ENCODE results near the gene TNFRSF6B. TPM values are rescaled to one million over a fixed set of nuclear protein-coding genes. Genes with fewer than 3 reads are reported as not detected.

Gene TNFRSF6B
- total RNA-seq, 1 experiment from 2014 or later: 1.9 TPM

DNA sequence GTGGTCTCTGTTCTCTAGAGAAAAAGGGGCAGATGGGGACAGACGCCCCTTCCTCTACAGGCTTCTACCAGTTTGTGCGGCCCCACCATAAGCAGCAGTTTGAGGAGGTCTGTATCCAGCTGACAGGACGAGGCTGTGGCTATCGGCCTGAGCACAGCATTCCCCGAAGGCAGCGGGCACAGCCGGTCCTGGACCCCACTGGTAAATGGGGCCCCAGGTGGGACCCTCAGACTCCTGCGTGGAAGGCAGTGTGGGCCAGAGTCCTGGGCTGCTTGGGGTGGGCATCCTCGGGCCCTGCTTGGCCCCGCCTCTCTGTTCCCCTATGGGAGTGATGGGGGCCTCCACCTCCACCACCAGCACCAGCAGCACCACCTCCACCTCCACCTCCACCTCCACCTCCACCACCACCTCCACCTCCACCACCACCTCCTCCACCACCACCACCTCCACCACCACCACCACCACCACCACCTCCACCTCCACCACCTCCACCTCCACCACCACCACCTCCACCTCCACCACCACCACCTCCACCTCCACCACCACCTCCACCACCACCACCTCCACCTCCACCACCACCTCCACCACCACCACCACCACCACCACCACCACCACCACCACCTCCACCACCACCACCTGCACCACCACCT, 3.2 kb upstream of the TNFRSF6B start:
- no peak for DNase-seq (ENCODE audit: low read depth in 1 of 2, low spot score in 2 of 2)
- Histone ChIP-seq H3K27ac (no peak overlapping the region), H3K36me3 (peaks cover 56% of the 10 kb centered on the region)

DNA sequence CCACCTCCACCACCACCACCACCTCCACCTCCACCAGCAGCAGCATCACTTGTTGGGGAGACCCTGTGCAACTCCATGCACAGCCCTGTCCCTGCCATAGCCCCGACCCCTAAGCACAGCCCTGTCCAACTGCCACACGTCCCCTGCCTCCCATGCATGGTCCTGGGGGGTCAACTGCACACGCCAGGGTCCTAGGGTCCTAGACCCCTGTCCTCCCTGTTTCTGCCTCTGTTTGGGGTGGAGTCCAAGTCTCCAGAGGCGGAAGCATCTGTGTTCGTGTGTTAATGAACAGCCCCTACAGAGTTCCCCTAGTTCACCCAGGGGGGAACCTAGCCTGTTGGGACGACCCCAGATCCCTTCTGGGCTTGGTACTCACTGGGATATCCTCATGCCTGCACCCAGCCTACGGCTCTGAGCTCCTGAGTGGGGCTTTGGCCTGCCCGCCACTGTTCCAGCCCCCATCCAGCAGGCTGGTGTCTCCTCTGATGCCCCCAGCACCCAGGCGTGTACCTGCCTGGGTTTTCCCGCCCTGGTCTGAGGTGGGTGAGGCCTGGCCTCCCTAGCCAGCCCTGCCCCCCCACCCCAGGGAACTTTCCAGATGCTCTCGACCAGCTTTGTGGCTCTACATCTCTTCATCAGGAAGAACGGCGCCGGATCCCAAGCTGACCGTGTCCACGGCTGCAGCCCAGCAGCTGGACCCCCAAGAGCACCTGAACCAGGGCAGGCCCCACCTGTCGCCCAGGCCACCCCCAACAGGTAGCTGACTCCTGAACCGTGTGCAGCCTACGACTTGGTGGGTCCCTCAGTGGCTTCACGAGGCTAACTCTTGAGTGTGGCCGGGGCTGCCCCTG, 2.5 kb upstream of the TNFRSF6B start:
- Histone ChIP-seq H3K4me3 (no peak overlapping the region), H3K9me3 (replicated peaks) (no peaks in the 10 kb centered on the region), H3K27me3 (replicated peaks) (no peaks in the 10 kb centered on the region), H3K4me1 (replicated peaks) (peaks cover 16% of the 10 kb centered on the region), H3K27ac (no peak overlapping the region), H3K36me3 (peaks cover 58% of the 10 kb centered on the region)
- no peak for DNase-seq (ENCODE audit: low read depth in 1 of 2, low spot score in 2 of 2)

More for the DNA sequence above, 3.2 kb upstream of the TNFRSF6B start:
- no peak overlapping the region for H3K4me3 ChIP-seq
- H3K4me1 ChIP-seq (replicated peaks): peaks cover 8% of the 10 kb centered on the region
- no peaks in the 10 kb centered on the region for H3K27me3 ChIP-seq (replicated peaks)
- no peaks in the 10 kb centered on the region for H3K9me3 ChIP-seq (replicated peaks)

- no peak for DNase-seq (ENCODE audit: low read depth in 1 of 2, low spot score in 2 of 2)
- Histone ChIP-seq H3K4me3 (no peak overlapping the region), H3K36me3 (peaks cover 63% of the 10 kb centered on the region), H3K4me1 (replicated peaks) (peaks cover 24% of the 10 kb centered on the region), H3K27me3 (replicated peaks) (no peaks in the 10 kb centered on the region), H3K9me3 (replicated peaks) (no peaks in the 10 kb centered on the region), H3K27ac (no peak overlapping the region)
Measured at GRCh38 chr20:63694584-63695423, 1.6 kb upstream of the TNFRSF6B start.

DNA sequence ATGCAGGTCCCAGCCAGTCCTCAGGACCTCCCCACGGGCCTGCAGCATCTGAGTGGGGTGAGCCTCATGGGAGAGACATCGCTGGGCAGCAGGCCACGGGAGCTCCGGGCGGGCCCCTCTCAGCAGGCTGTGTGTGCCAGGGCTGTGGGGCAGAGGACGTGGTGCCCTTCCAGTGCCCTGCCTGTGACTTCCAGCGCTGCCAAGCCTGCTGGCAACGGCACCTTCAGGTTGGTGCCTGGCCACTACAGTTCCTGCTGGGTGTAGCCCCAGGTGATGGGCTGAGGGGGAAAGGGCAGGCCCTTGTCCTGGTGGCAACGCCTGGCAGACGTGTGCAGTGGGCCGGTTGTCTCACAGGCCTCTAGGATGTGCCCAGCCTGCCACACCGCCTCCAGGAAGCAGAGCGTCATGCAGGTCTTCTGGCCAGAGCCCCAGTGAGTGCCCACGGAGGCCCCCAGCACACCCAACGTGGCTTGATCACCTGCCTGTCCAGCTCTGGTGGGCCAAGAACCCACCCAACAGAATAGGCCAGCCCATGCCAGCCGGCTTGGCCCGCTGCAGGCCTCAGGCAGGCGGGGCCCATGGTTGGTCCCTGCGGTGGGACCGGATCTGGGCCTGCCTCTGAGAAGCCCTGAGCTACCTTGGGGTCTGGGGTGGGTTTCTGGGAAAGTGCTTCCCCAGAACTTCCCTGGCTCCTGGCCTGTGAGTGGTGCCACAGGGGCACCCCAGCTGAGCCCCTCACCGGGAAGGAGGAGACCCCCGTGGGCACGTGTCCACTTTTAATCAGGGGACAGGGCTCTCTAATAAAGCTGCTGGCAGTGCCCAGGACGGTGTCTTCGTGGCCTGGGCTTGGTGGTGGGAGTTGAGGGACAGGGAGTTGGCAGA, 787 bp upstream of the TNFRSF6B start:
- no peak overlapping the region for H3K4me3 ChIP-seq
- peaks cover 27% of the 10 kb centered on the region for H3K4me1 ChIP-seq (replicated peaks)
- H3K27me3 ChIP-seq (replicated peaks): no peaks in the 10 kb centered on the region
- peaks cover 68% of the 10 kb centered on the region for H3K36me3 ChIP-seq
- no peak overlapping the region for H3K27ac ChIP-seq
- no peak for DNase-seq (ENCODE audit: low read depth in 1 of 2, low spot score in 2 of 2)
- H3K9me3 ChIP-seq (replicated peaks): no peaks in the 10 kb centered on the region

GRCh38 chr20:63696306-63696627, 185 bp upstream of the TNFRSF6B start:
- no peaks in the 10 kb centered on the region for H3K27me3 ChIP-seq (replicated peaks)
- peaks cover 27% of the 10 kb centered on the region for H3K4me1 ChIP-seq (replicated peaks)
- H3K4me3 ChIP-seq: no peak overlapping the region
- peaks cover 67% of the 10 kb centered on the region for H3K36me3 ChIP-seq
- no peak for DNase-seq (ENCODE audit: low read depth in 1 of 2, low spot score in 2 of 2)
- no peak overlapping the region for H3K27ac ChIP-seq
- H3K9me3 ChIP-seq (replicated peaks): no peaks in the 10 kb centered on the region

- Histone ChIP-seq H3K27ac (no peak overlapping the region), H3K27me3 (replicated peaks) (no peaks in the 10 kb centered on the region), H3K4me1 (replicated peaks) (peaks cover 27% of the 10 kb centered on the region), H3K36me3 (peaks cover 67% of the 10 kb centered on the region), H3K4me3 (no peak overlapping the region), H3K9me3 (replicated peaks) (no peaks in the 10 kb centered on the region)
- no peak for DNase-seq (ENCODE audit: low read depth in 1 of 2, low spot score in 2 of 2)
Measured at GRCh38 chr20:63697357-63697867, 960 bp downstream of the TNFRSF6B start.

GRCh38 chr20:63697868-63698545, 1.6 kb downstream of the TNFRSF6B start:
- Histone ChIP-seq H3K4me1 (replicated peaks) (peaks cover 27% of the 10 kb centered on the region), H3K9me3 (replicated peaks) (no peaks in the 10 kb centered on the region), H3K36me3 (peaks cover 67% of the 10 kb centered on the region), H3K27me3 (replicated peaks) (no peaks in the 10 kb centered on the region), H3K4me3 (no peak overlapping the region), H3K27ac (no peak overlapping the region)
- no peak for DNase-seq (ENCODE audit: low read depth in 1 of 2, low spot score in 2 of 2)

- DNase-seq (ENCODE audit: low read depth in 1 of 2, low spot score in 2 of 2): peak; percentile 91 to 95
- Histone ChIP-seq H3K4me1 (replicated peaks) (peaks cover 27% of the 10 kb centered on the region), H3K27me3 (replicated peaks) (no peaks in the 10 kb centered on the region), H3K9me3 (replicated peaks) (no peaks in the 10 kb centered on the region), H3K27ac (peak overlapping the region; percentile 92), H3K36me3 (peaks cover 70% of the 10 kb centered on the region), H3K4me3 (no peak overlapping the region)
Measured at GRCh38 chr20:63698739-63699465, 2.5 kb downstream of the TNFRSF6B start.

DNA sequence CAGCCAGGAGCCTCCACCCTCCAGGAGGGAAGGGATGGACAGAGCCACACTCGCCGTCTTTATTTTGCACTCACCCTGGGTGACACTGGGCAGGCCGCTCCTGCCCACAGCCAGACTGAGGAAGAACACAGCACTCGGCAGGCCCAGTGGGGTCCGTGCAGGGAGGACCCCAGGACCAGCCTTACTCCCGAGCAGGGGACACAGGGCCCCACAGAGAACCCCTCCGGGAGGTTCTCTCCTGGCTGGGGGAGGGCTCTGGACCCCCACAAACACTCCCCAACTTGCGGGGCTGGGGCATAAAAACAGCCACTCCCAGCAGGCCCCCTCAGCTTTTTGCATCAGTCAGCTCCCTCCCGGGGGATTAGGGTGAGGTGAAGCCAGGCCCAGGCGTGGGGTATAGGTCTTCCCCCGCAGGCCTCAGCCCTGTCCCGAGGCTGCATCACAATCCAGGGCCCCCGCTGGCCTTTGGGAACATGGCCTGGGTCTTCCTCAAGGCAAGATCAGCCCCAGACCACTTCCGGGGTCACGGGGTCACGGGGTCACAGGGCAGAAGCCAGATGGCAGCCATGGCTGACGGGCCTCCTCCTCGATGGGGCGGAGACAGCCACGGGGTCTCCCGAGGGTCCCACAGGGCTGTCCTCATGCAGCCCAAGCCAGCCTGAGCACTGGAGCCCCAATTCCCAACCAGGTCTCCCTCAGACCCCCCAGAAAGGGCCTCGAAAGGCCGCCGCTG, 3.2 kb downstream of the TNFRSF6B start:
- Histone ChIP-seq H3K4me3 (no peak overlapping the region), H3K36me3 (peaks cover 70% of the 10 kb centered on the region), H3K27me3 (replicated peaks) (no peaks in the 10 kb centered on the region), H3K9me3 (replicated peaks) (no peaks in the 10 kb centered on the region), H3K27ac (peak overlapping the region; percentile 92), H3K4me1 (replicated peaks) (peaks cover 27% of the 10 kb centered on the region)
- DNase-seq (ENCODE audit: low read depth in 1 of 2, low spot score in 2 of 2): no peak

GRCh38 chr20:63700199-63701050, 4.0 kb downstream of the TNFRSF6B start:
- Histone ChIP-seq H3K27ac (peak overlapping the region; percentile 92; the same call in 1 of the 2 replicates), H3K27me3 (replicated peaks) (no peaks in the 10 kb centered on the region), H3K4me3 (no peak overlapping the region), H3K4me1 (replicated peaks) (peaks cover 27% of the 10 kb centered on the region), H3K9me3 (replicated peaks) (no peaks in the 10 kb centered on the region), H3K36me3 (peaks cover 72% of the 10 kb centered on the region)
- DNase-seq (ENCODE audit: low read depth in 1 of 2, low spot score in 2 of 2): no peak

DNA sequence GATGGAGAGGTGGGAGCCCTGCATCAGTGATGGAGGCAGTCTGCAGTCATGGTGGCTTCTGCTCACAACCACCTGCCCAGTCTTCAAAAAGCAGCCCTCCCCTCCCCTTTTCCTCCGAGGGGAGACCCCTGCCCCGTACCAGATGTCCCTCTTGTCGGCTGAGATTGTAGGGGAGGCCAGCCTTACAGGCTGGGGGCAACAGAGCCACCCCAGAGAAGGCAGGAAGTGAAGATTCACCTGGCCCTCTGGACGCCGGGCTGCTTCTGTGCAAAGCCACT, 4.5 kb downstream of the TNFRSF6B start:
- H3K9me3 ChIP-seq (replicated peaks): no peaks in the 10 kb centered on the region
- H3K27ac ChIP-seq: no peak overlapping the region
- H3K4me1 ChIP-seq (replicated peaks): peaks cover 27% of the 10 kb centered on the region
- DNase-seq (ENCODE audit: low read depth in 1 of 2, low spot score in 2 of 2): no peak
- no peak overlapping the region for H3K4me3 ChIP-seq
- H3K36me3 ChIP-seq: peaks cover 72% of the 10 kb centered on the region
- H3K27me3 ChIP-seq (replicated peaks): no peaks in the 10 kb centered on the region
